Panc1 (cell line): ENCODE results near the gene SYT5. TPM values are rescaled to one million over a fixed set of nuclear protein-coding genes. Genes with fewer than 3 reads are reported as not detected.

Source experiments
- ATAC-seq: fragments of 200-7000 bp; cut with Tn5 transposase; 2 replicates; pipeline ENCODE4 v1.9.1; 2020; ENCODE audit warnings: mild to moderate bottlenecking, moderate library complexity
- BruUV-seq: library from RNA; stranded (reverse); fragments of 400-500 nt; replicated peaks from 2 replicates; lab custom pipeline; 2021; lab: Mats Ljungman, UMichigan
- CTCF ChIA-PET: fragments of 300-600 bp; sonication (Branson Sonifier 250); formaldehyde crosslinking; loops from one replicate; lab custom pipeline; 2022; ENCODE audit warnings: antibody characterized with exemption; lab: Charles Lee
- POLR2A ChIA-PET: fragments of 300-600 bp; sonication (Branson Sonifier 250); formaldehyde crosslinking; loops from one replicate; lab custom pipeline; 2022; ENCODE audit warnings: antibody characterized with exemption; lab: Charles Lee
- DNase-seq: peaks from one replicate; pipeline ENCODE4 v3.0.0-alpha.2; 2010; ENCODE audit warnings: low read depth, low spot score
- H3K27ac ChIP-seq: 2 replicates; pipeline ENCODE4 v1.5.1; 2011; ENCODE audit warnings: mild to moderate bottlenecking, low read length, inconsistent platforms
- H3K27me3 ChIP-seq: fragments of 200-500 bp; sonication (Bioruptor generic); 2 replicates; pipeline ENCODE4 v1.6.0; 2014; ENCODE audit warnings: low read length, inconsistent platforms; ENCODE audit not compliant: control insufficient read depth, insufficient read depth
- H3K36me3 ChIP-seq: fragments of 200-500 bp; sonication (Bioruptor generic); 2 replicates; pipeline ENCODE4 v1.5.1; 2014; ENCODE audit warnings: inconsistent platforms, mild to moderate bottlenecking, low read length, moderate library complexity; ENCODE audit not compliant: control insufficient read depth, insufficient read depth
- H3K4me1 ChIP-seq: 2 replicates; pipeline ENCODE4 v1.5.1; 2011; ENCODE audit warnings: inconsistent platforms, mild to moderate bottlenecking, low read length, moderate library complexity; ENCODE audit not compliant: control insufficient read depth, insufficient read depth
- H3K4me3 ChIP-seq, 2 experiments: 2 replicates each; pipeline ENCODE4 v1.5.1; 2011 to 2012; ENCODE audit warnings: low read depth in 2 of 2, low read length in 2 of 2, mild to moderate bottlenecking in 2 of 2, inconsistent platforms in 1 of 2, moderate library complexity in 1 of 2
- H3K9me3 ChIP-seq: fragments of 200-500 bp; sonication (Bioruptor generic); 2 replicates; pipeline ENCODE4 v1.5.1; 2014; ENCODE audit warnings: low read depth, mild to moderate bottlenecking, inconsistent platforms, low read length, moderate library complexity; ENCODE audit not compliant: control insufficient read depth, insufficient read depth
- POLR2AphosphoS5 ChIP-seq: IDR thresholded peaks from 2 replicates; pipeline ENCODE4 v1.6.1; 2012; ENCODE audit warnings: mild to moderate bottlenecking, low read depth, low read length, moderate library complexity
- REST ChIP-seq, 2 experiments: IDR thresholded peaks; 2 replicates each; pipeline ENCODE4 v1.6.1; 2011 to 2012; ENCODE audit warnings: low read depth in 2 of 2, control low read depth in 1 of 2, low read length in 1 of 2, mild to moderate bottlenecking in 1 of 2, moderate library complexity in 1 of 2; ENCODE audit not compliant: insufficient read depth in 1 of 2
- SIN3A ChIP-seq: IDR thresholded peaks from 2 replicates; pipeline ENCODE4 v1.6.1; 2012; ENCODE audit warnings: low read depth, mild to moderate bottlenecking, low read length, moderate library complexity, borderline replicate concordance; ENCODE audit not compliant: insufficient read depth
- TCF7L2 ChIP-seq: IDR thresholded peaks from 2 replicates; pipeline ENCODE4 v1.6.1; 2011; ENCODE audit warnings: mild to moderate bottlenecking, low read depth, low read length, inconsistent platforms
- in situ Hi-C: cut with HindIII; loops from 2 replicates; pipeline ENCODE4 v1.10.0; 2016; ENCODE audit warnings: low sequenced_read_pairs, low pct_unique_long_range_greater_than_20kb
- intact Hi-C: fragments of 100-400 bp; cut with micrococcal nuclease; formaldehyde crosslinking; loops from one replicate; pipeline ENCODE4 v1.10.0; 2022; ENCODE audit not compliant: unreplicated experiment
- total RNA-seq: library from RNA; stranded (reverse); gene quantifications from one replicate; pipeline ENCODE4 v1.2.1, GENCODE V29; 2021; ENCODE audit not compliant: unreplicated experiment
- TF ChIP-seq, protein P1 (sequence below): fragments of 450-650 bp; IDR thresholded peaks from 2 replicates; pipeline ENCODE4 v1.5.1; 2017; ENCODE audit warnings: mild to moderate bottlenecking

Gene SYT5
- total RNA-seq, 1 experiment from 2014 or later: 3.2 TPM

DNA sequence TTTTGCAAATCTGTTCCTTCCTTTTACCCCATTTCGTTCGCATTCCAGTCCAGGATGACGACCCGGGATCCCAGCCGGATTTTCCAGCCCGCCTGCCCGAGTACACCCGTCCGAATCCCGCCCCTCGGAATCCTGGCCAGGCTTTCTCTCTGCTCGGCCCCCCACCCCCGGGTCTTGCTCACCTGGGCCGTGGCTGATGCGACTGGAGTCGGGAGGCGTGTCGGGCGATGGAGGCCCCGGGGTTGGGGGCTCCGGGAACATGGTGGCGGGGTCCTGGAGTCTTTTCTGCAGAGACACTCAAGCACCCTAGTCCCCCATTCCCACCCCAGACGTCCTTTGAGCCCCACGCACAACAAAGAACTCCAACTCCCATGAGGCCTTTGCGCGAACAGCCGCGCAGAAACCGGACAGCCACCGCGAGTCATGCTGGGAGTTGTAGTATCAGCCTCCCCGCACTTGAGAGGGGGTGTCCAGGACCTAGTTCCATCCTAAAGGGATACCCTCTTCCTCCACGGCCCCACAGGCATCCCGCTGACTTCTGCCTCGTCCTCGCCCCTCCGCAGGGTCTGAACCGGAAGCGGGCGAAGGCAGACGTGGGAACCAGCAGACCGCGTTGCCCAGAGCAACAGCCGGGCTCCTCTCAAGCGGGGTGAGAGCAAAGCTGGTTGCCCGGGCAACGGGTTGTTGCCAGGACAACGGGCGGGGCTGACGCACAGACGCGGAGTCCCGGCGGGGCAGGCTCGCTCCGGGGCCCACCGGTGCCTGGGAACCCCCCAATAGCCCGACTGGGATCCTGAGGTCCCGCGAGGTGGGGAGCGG lies 1.1 kb downstream of the SYT5 start:
- in situ Hi-C loops (no loop called here), intact Hi-C loops (no loop called here)
- Histone ChIP-seq H3K27ac (no peak overlapping the region), H3K4me3 (peak overlapping the region; percentile 41 to 67), H3K4me1 (no peaks in the 10 kb centered on the region), H3K36me3 (no peaks in the 10 kb centered on the region), H3K9me3 (no peaks in the 10 kb centered on the region), H3K27me3 (no peaks in the 10 kb centered on the region)
- TF ChIP-seq REST (IDR thresholded peaks at IDR 0.05; ENCODE audit: insufficient read depth in 1 of 2, low read depth in 2 of 2, low read length in 1 of 2): 0 out of 4 replicates have a peak, but pooled peaks of 1 of the 2 experiments have one; percentile 23
- TF ChIP-seq TCF7L2: no peak
- TF ChIP-seq SIN3A: 0 out of 2 replicates have a peak, but pooled peaks have one; percentile 44
- CTCF ChIA-PET: no interaction called here
- BruUV-seq: no TSS peak
- ATAC-seq (peak; percentile 84), DNase-seq (peak; percentile 54)
- POLR2A ChIA-PET: no interaction called here

DNA sequence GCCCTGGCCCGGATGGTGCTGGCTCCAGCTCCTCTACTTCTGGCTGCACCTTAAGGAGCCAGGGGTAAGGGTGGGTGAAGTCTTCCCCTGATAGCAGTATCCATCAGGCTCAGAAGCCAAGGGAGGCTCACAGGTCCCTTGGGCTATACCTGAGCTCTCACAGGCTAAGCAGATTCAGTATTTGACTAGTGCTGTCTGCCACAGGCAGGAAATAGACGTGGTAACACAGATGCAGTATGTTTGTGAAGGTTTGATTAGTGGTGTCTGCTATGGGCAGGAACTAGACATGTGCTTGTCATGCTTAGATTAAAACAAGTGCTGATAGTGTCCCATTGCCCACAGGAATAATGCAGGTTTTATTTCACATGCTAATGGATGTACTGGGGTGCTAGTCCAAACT lies 4.0 kb downstream of the SYT5 start:
- Histone ChIP-seq H3K9me3 (no peaks in the 10 kb centered on the region), H3K4me1 (peaks cover 8% of the 10 kb centered on the region; the same call in 1 of the 2 replicates), H3K27me3 (no peaks in the 10 kb centered on the region), H3K27ac (no peak overlapping the region), H3K36me3 (no peaks in the 10 kb centered on the region), H3K4me3 (no peak overlapping the region)
- TF ChIP-seq SIN3A (no peak), POLR2AphosphoS5 (no peak), REST (IDR thresholded peaks at IDR 0.05; ENCODE audit: insufficient read depth in 1 of 2, low read depth in 2 of 2, low read length in 1 of 2) (no peak), TCF7L2 (no peak)
- TF ChIP-seq, protein P1, sequence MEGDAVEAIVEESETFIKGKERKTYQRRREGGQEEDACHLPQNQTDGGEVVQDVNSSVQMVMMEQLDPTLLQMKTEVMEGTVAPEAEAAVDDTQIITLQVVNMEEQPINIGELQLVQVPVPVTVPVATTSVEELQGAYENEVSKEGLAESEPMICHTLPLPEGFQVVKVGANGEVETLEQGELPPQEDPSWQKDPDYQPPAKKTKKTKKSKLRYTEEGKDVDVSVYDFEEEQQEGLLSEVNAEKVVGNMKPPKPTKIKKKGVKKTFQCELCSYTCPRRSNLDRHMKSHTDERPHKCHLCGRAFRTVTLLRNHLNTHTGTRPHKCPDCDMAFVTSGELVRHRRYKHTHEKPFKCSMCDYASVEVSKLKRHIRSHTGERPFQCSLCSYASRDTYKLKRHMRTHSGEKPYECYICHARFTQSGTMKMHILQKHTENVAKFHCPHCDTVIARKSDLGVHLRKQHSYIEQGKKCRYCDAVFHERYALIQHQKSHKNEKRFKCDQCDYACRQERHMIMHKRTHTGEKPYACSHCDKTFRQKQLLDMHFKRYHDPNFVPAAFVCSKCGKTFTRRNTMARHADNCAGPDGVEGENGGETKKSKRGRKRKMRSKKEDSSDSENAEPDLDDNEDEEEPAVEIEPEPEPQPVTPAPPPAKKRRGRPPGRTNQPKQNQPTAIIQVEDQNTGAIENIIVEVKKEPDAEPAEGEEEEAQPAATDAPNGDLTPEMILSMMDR: no peak
- ATAC-seq: no peak
- DNase-seq: no peak
- intact Hi-C loops (no loop called here), in situ Hi-C loops (no loop called here)
- CTCF ChIA-PET: interaction anchor here (0.5 to 0.6 kb wide), 2 partner anchors 10 to 244 kb away, joined by 3 read pairs; no protein-coding TSS in a partner anchor
- no TSS peak for BruUV-seq
- POLR2A ChIA-PET: interaction anchor here (0.5 to 0.7 kb wide), 2 partner anchors 20 to 35 kb away, joined by 3 read pairs; no protein-coding TSS in a partner anchor
